Measurements from ENCODE around the gene SLIT1.

SLIT1 gene

GRCh38 chr10:97030894-97031293, 154.9 kb downstream of the SLIT1 start:
- TF ChIP-seq HDGF (IDR thresholded peaks at IDR 0.05; ENCODE audit: borderline replicate concordance) (no peak), SP1 (IDR thresholded peaks at IDR 0.05) (no peak), TARDBP (IDR thresholded peaks at IDR 0.05) (no peak), ZNF384 (IDR thresholded peaks at IDR 0.05) (no peak), CTBP1 (IDR thresholded peaks at IDR 0.05; ENCODE audit: borderline replicate concordance) (no peak), BHLHE40 (IDR thresholded peaks at IDR 0.05; ENCODE audit: borderline replicate concordance) (no peak), L3MBTL2 (conservative IDR thresholded peaks at IDR 0.05) (no peak)
- ChIA-PET POLR2A (no interaction called here), CTCF (no interaction called here)
- no peak for DNase-seq (ENCODE audit: extremely low spot score)

GRCh38 chr10:97029271-97029670, 156.5 kb downstream of the SLIT1 start:
- no peak for DNase-seq (ENCODE audit: extremely low spot score)
- TF ChIP-seq NFRKB (IDR thresholded peaks at IDR 0.05): no peak
- no peak for TF ChIP-seq HDGF (IDR thresholded peaks at IDR 0.05; ENCODE audit: borderline replicate concordance)
- no peak for TF ChIP-seq FOXA1 (IDR thresholded peaks at IDR 0.05)
- TF ChIP-seq ARNT (IDR thresholded peaks at IDR 0.05): no peak
- no peak for TF ChIP-seq FOXM1 (IDR thresholded peaks at IDR 0.05; ENCODE audit: borderline replicate concordance)
- TF ChIP-seq ZNF384 (IDR thresholded peaks at IDR 0.05): no peak
- no peak for TF ChIP-seq BHLHE40 (IDR thresholded peaks at IDR 0.05; ENCODE audit: borderline replicate concordance)
- TF ChIP-seq LEF1 (IDR thresholded peaks at IDR 0.05; ENCODE audit: borderline replicate concordance): no peak
- no peak for TF ChIP-seq ELF4 (IDR thresholded peaks at IDR 0.05)
- CTCF ChIA-PET: interaction anchor here (1.2 kb wide), 1 partner anchor 8 kb away, joined by 3 read pairs; no protein-coding TSS in a partner anchor
- POLR2A ChIA-PET: no interaction called here

GRCh38 chr10:97028832-97029178, 157.0 kb downstream of the SLIT1 start:
- POLR2A ChIA-PET: no interaction called here

GRCh38 chr10:97028126-97028831, 157.5 kb downstream of the SLIT1 start:
- TF ChIP-seq NFRKB (IDR thresholded peaks at IDR 0.05): no peak
- no peak for TF ChIP-seq SUZ12 (IDR thresholded peaks at IDR 0.05)
- TF ChIP-seq SP1 (IDR thresholded peaks at IDR 0.05): no peak
- no peak for TF ChIP-seq CTBP1 (IDR thresholded peaks at IDR 0.05; ENCODE audit: borderline replicate concordance)
- no peak for TF ChIP-seq FOXK2 (IDR thresholded peaks at IDR 0.05)
- TF ChIP-seq TARDBP (IDR thresholded peaks at IDR 0.05): no peak
- no peak for TF ChIP-seq L3MBTL2 (conservative IDR thresholded peaks at IDR 0.05)
- no peak for TF ChIP-seq FOXM1 (IDR thresholded peaks at IDR 0.05; ENCODE audit: borderline replicate concordance)
- DNase-seq (ENCODE audit: extremely low spot score): no peak
- ChIA-PET CTCF (interaction anchor here (0.6 to 1.2 kb wide), 3 partner anchors 9 to 206 kb away, joined by 3 to 5 read pairs (median 3); no protein-coding TSS in a partner anchor), POLR2A (no interaction called here)

More at GRCh38 chr10:97028832-97029178, 157.0 kb downstream of the SLIT1 start:
- DNase-seq (ENCODE audit: extremely low spot score): no peak
- CTCF ChIA-PET: interaction anchor here (1.2 kb wide), 1 partner anchor 9 kb away, joined by 3 read pairs; no protein-coding TSS in a partner anchor
- no peak for TF ChIP-seq FOXA1 (IDR thresholded peaks at IDR 0.05)
- no peak for TF ChIP-seq FOXM1 (IDR thresholded peaks at IDR 0.05; ENCODE audit: borderline replicate concordance)
- TF ChIP-seq L3MBTL2 (conservative IDR thresholded peaks at IDR 0.05): no peak
- no peak for TF ChIP-seq ELF4 (IDR thresholded peaks at IDR 0.05)
- no peak for TF ChIP-seq ZNF384 (IDR thresholded peaks at IDR 0.05)
- no peak for TF ChIP-seq TARDBP (IDR thresholded peaks at IDR 0.05)
- TF ChIP-seq SP1 (IDR thresholded peaks at IDR 0.05): no peak

GRCh38 chr10:97025613-97026242, 160.0 kb downstream of the SLIT1 start:
- TF ChIP-seq HDGF (IDR thresholded peaks at IDR 0.05; ENCODE audit: borderline replicate concordance) (no peak), ARNT (IDR thresholded peaks at IDR 0.05) (no peak), FOXK2 (IDR thresholded peaks at IDR 0.05) (no peak), NFRKB (IDR thresholded peaks at IDR 0.05) (no peak), ZNF384 (IDR thresholded peaks at IDR 0.05) (no peak), SP1 (IDR thresholded peaks at IDR 0.05) (no peak), TARDBP (IDR thresholded peaks at IDR 0.05) (no peak), ELF4 (IDR thresholded peaks at IDR 0.05) (no peak)

GRCh38 chr10:97024168-97025073, 161.3 kb downstream of the SLIT1 start:
- DNase-seq (ENCODE audit: extremely low spot score): no peak
- CTCF ChIA-PET: interaction anchor here (0.7 to 3.7 kb wide), 23 partner anchors 8 to 534 kb away, joined by 3 to 31 read pairs (median 4); no protein-coding TSS in a partner anchor
- POLR2A ChIA-PET: interaction anchor here (0.6 to 0.7 kb wide), 2 partner anchors 13 to 192 kb away, joined by 3 to 4 read pairs; no protein-coding TSS in a partner anchor
- TF ChIP-seq ARNT (IDR thresholded peaks at IDR 0.05) (no peak), NFRKB (IDR thresholded peaks at IDR 0.05) (no peak), CTBP1 (IDR thresholded peaks at IDR 0.05; ENCODE audit: borderline replicate concordance) (no peak)

More at GRCh38 chr10:97025613-97026242, 160.0 kb downstream of the SLIT1 start:
- DNase-seq (ENCODE audit: extremely low spot score): peak; percentile 78
- ChIA-PET POLR2A (no interaction called here), CTCF (interaction anchor here (0.5 to 3.7 kb wide), 31 partner anchors 8 to 536 kb away, joined by 3 to 31 read pairs (median 4); no protein-coding TSS in a partner anchor)

- CTCF ChIA-PET: interaction anchor here (0.6 to 3.7 kb wide), 8 partner anchors 13 to 380 kb away, joined by 3 to 31 read pairs (median 5); no protein-coding TSS in a partner anchor
- TF ChIP-seq PKNOX1 (IDR thresholded peaks at IDR 0.05) (no peak), NFRKB (IDR thresholded peaks at IDR 0.05) (no peak), LEF1 (IDR thresholded peaks at IDR 0.05; ENCODE audit: borderline replicate concordance) (no peak), FOXM1 (IDR thresholded peaks at IDR 0.05; ENCODE audit: borderline replicate concordance) (no peak), FOXK2 (IDR thresholded peaks at IDR 0.05) (no peak), TARDBP (IDR thresholded peaks at IDR 0.05) (no peak), FOXA1 (IDR thresholded peaks at IDR 0.05) (no peak), BHLHE40 (IDR thresholded peaks at IDR 0.05; ENCODE audit: borderline replicate concordance) (no peak), ZNF384 (IDR thresholded peaks at IDR 0.05) (no peak), L3MBTL2 (conservative IDR thresholded peaks at IDR 0.05) (no peak)
- no peak for DNase-seq (ENCODE audit: extremely low spot score)
- POLR2A ChIA-PET: no interaction called here
Observed at GRCh38 chr10:97023401-97024167, 162.2 kb downstream of the SLIT1 start.
